SK-N-MC (cell line): ENCODE results near the gene GNGT1.
"Not testable (repeated sequence)": the region's sequence is repeated elsewhere in the genome, so short reads cannot be mapped to it uniquely, and the experiment has no call there.

Source experiments
- DNase-seq: peaks from one replicate; pipeline ENCODE4 v3.0.0-alpha.2; 2011; ENCODE audit warnings: low read depth, low spot score
- H3K27ac ChIP-seq: fragments of 200-600 bp; sonication (generic); 2 replicates; pipeline ENCODE4 v1.5.1; 2016; ENCODE audit warnings: mixed run types
- H3K36me3 ChIP-seq: fragments of 200-600 bp; sonication (generic); 2 replicates; pipeline ENCODE4 v1.6.1; 2017; ENCODE audit warnings: antibody characterized with exemption, low read length, mixed read lengths; ENCODE audit not compliant: insufficient read depth
- H3K4me3 ChIP-seq: fragments of 200-600 bp; sonication (generic); 2 replicates; pipeline ENCODE4 v1.5.1; 2016
- H3K9ac ChIP-seq: fragments of 200-600 bp; sonication (generic); 2 replicates; pipeline ENCODE4 v1.8.0; 2017; ENCODE audit warnings: mixed run types, mixed read lengths; ENCODE audit not compliant: insufficient read length
- H3K9me3 ChIP-seq: fragments of 200-600 bp; sonication (generic); 2 replicates; pipeline ENCODE4 v1.6.1; 2017; ENCODE audit warnings: low read depth, mild to moderate bottlenecking, antibody characterized with exemption, low read length, moderate library complexity, mixed read lengths
- EZH2 ChIP-seq: fragments of 200-600 bp; sonication (generic); IDR thresholded peaks from one replicate; pipeline ENCODE4 v1.6.1; 2017; ENCODE audit warnings: antibody characterized with exemption
- FOXP2 ChIP-seq: optimal IDR thresholded peaks from 2 replicates; pipeline ENCODE3; 2011; ENCODE audit warnings: mild to moderate bottlenecking, moderate library complexity; ENCODE audit not compliant: insufficient read depth; ENCODE audit errors: extremely low read length, control extremely low read depth
- POLR2AphosphoS5 ChIP-seq: IDR thresholded peaks from 2 replicates; pipeline ENCODE4 v1.6.1; 2012; ENCODE audit warnings: mild to moderate bottlenecking, low read depth, low read length, borderline replicate concordance

The GNGT1 gene

DNA sequence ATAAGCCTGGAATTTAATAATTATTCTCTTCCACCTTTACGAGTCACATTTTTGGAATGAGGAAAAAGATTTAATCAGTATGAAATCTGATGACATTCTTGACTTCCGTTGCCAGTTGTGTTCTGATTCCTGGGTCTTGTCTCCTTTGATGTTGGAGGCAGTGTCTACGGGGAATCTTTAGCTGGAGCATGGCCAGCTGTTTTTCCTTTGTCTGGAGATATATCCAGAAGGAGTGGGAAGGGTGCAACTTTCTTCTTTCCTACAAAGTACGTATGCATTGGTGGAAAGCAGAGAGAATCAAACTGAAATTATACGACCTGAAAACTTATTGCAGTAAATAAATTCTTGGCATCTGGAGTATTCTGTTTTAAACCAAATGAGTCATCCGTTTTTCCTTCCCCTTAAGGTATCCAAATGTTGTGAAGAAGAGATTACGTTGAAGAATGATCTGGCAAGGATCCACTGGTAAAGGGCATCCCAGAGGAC is 8.3 kb downstream of the GNGT1 start:
- TF ChIP-seq POLR2AphosphoS5 (no peak), FOXP2 (no peak), EZH2 (no peak)
- peak overlapping the region; percentile 70 for H3K4me3 ChIP-seq
- no peak for DNase-seq
- peak overlapping the region; percentile 82 for H3K27ac ChIP-seq
- H3K36me3 ChIP-seq: no peaks in the 10 kb centered on the region
- peak overlapping the region; percentile 42 for H3K9ac ChIP-seq
- no peaks in the 10 kb centered on the region for H3K9me3 ChIP-seq

DNA sequence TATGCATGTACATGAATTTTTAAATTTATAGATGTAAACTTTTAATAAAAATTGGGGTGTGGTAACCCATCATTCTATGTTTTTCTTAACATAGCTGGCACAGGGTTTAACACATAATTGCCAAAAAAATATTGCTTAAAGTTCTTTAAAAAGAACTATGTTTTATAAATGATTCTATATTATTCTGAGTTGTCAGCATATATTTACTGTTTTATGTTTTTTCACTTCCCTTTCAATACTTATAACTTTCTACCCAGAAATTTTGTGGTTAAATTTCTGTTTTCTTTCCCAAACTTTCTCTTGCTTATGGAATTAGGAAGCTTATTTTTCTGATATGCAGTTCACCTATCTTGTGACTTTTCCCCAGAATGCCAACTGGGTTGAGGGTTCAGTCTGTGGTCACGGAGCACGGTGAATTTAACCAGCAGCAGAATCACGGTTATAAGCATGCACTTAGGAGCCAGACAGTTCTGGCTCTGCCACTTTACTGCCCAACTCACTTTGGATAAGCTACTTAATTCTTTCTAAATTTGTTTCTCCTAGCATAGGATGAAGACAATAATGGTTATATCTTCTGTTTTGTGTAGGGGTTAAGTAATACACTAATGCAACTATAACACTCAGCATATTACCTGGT is 9.0 kb downstream of the GNGT1 start:
- not testable (repeated sequence) for H3K36me3 ChIP-seq, DNase-seq, H3K9ac ChIP-seq, H3K9me3 ChIP-seq
- Histone ChIP-seq H3K4me3 (peak overlapping the region; percentile 70), H3K27ac (peak overlapping the region; percentile 82)

DNA sequence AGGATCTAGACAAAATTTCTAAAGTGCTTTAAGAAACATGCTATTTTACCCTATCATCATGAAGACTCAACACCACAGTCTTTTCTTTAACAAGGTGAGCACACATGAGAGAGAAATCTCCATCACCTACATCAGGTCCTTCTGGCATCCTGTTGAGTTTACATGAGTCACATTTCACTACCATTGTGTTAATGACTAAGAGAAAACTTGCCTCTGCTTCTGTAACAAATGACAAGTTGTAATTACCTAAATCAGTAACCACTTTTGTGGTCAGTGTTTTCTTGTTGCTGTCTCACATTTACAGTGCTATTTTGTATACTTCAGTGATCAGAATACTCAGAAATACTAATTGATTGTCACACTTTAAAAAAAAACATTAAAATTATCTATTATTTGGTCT is 9.5 kb downstream of the GNGT1 start:
- H3K9me3 ChIP-seq, H3K9ac ChIP-seq, H3K36me3 ChIP-seq, H3K27ac ChIP-seq, DNase-seq, H3K4me3 ChIP-seq: not testable (repeated sequence)

DNA sequence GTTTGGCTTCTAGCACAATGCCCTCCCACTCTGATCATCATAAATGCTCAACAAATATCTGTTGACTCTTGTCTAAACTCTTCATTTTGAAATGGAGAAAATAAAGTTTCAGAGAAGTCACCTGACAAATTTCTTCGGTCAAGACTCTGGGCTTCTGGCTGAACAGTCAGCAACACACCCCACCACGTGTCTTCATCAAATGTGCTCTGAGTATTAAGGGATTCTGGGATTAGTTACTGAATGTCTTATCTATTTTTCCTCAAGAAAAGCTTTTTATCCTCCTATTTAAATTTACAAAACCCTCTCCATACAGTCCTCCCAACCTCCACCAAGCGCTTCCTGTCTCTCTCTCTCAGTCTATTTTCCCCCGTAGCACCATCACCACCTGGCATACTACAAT is 9.9 kb downstream of the GNGT1 start:
- not testable (repeated sequence) for H3K9ac ChIP-seq, H3K36me3 ChIP-seq, H3K9me3 ChIP-seq, H3K27ac ChIP-seq, DNase-seq, H3K4me3 ChIP-seq

DNA sequence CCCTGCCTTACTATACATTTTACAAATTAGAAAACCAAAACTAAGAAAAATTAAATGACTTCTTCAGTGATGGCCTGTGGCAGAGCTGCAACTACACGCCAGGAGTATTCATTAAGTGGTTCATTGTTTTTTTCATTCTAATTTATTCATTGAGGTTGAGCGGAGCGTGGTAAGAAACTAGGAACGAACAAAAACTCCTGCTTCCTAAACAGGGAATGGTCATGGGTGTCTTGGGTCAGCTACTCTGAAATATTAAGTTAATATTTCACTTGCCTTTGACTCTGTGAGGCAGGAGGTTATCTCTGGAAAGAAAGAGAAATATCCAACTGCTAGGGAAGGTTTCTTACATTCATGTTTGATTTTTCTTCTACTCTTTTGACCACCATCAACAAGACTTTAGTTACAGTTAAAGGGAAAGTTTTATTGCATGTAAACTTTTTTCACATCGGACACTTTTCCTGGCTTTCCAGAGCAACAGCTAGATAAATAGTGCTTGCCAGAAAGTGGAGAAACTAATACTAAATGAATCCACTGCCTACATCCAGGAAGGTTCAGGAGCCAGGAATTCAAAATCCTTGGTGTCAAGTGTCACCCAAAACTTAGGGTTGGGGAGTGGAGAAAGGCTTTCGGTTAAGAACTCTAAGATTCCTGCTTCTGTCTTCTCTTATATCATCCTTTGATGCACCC is 14.3 kb downstream of the GNGT1 start:
- TF ChIP-seq POLR2AphosphoS5 (no peak), FOXP2 (no peak), EZH2 (no peak)
- no peaks in the 10 kb centered on the region; the same call in 1 of the 2 replicates for H3K36me3 ChIP-seq
- peak overlapping the region; percentile 86 for H3K9ac ChIP-seq

DNA sequence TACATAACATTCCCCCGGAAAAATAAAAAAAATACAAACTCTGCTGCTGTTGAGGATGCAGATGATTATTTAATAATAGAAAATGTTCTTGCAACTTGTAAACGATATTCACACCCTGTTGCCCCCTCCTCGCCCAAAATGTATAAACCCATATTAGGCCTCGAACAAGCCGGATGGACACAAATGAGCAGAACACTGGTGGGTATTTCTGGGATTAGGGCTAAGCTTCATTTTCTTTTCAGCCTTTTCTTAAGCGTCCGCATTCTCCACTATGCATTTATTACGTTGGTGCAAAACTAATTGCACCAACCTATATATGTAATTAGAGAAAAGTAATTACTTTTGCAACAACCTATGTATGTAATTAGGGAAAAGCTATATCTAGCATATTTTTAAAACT is 14.8 kb downstream of the GNGT1 start:
- TF ChIP-seq POLR2AphosphoS5 (no peak), FOXP2 (no peak), EZH2 (no peak)
- H3K9ac ChIP-seq: peak overlapping the region; percentile 86
- H3K36me3 ChIP-seq: peaks cover 2% of the 10 kb centered on the region; the same call in 1 of the 2 replicates
- peak overlapping the region; percentile 80 for H3K4me3 ChIP-seq
- H3K9me3 ChIP-seq: no peaks in the 10 kb centered on the region
- H3K27ac ChIP-seq: peak overlapping the region; percentile 87
- no peak for DNase-seq

More for the DNA sequence above, 14.3 kb downstream of the GNGT1 start:
- H3K9me3 ChIP-seq: no peaks in the 10 kb centered on the region
- peak overlapping the region; percentile 87 for H3K27ac ChIP-seq
- no peak for DNase-seq
- H3K4me3 ChIP-seq: peak overlapping the region; percentile 80

DNA sequence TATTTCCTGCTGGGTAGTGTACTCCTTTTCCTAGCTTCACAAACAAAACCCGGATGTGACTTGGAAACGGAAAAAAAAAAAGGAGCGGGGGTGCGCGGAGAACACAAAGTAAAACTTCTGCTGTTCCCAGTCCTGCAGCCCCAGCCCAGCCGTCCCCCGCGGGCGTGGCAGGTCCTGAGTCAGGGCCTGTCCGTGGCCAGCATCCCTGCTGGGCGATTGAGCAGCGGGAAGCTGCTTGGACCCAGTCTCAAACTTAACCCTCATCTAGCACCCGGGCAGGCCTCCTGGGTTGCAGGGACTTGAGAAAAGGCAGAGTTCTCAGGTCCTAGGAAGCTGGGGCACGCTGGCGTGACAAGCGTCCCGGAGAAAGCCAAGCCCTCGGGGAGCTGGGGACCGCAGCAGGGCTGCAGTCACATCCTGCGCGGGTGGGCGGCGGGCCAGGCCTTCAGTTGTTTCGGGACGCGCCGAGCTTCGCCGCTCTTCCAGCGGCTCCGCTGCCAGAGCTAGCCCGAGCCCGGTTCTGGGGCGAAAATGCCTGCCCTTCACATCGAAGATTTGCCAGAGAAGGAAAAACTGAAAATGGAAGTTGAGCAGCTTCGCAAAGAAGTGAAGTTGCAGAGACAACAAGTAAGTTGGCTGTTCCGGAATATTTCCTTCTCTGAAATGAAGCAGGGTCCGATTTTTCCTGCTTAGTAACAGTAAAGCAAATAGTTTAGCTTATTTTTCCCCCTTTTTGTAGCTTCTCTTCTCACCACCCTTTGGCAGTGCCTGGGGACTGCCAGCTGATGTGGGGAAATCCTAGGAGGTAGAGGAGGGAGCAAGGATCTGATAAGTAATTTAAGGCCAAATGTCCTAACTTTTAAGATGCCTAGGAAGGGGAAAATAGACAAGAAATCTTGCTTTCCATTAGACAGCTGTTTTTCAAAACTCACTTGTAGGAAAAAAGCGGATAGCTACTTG is 15.5 kb downstream of the GNGT1 start, which contains the start of gene GNG11:
GNG11 (plus strand) TSS at position 129 of the 960 bp plus-strand sequence; CDS start at position 532, 403 bp downstream.
- TF ChIP-seq FOXP2: no peak
- no peak for TF ChIP-seq EZH2
- peak; percentile 59; the same call in 1 of the 2 replicates for TF ChIP-seq POLR2AphosphoS5
- H3K4me3 ChIP-seq: peak within 1 kb of the TSS; percentile 80
- peak within 1 kb of the TSS; percentile 86 for H3K9ac ChIP-seq
- DNase-seq: no peak
- no peaks in the 10 kb centered on the region for H3K9me3 ChIP-seq
- peaks cover 7% of the 10 kb centered on the region; the same call in 1 of the 2 replicates for H3K36me3 ChIP-seq
- H3K27ac ChIP-seq: peak within 1 kb of the TSS; percentile 87

DNA sequence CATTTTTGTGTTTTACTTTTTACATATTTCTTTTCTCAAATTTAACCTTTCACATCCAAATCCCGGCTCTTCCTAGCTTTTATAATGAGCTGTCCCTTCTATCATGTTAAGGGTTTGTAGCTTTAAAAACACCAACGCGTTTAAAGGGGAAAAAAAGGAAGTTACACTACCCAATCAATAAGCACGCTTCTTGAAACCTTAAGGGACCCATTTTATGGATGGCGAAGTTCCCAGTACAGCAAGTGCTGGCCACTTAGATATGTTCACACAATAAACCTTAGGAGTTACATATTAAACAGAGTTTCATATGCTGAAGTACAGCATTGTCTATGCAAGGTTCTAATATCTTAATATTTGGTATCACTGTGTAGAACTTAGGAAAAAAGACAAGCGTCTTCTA is 16.9 kb downstream of the GNGT1 start:
- Histone ChIP-seq H3K36me3 (peaks cover 7% of the 10 kb centered on the region; the same call in 1 of the 2 replicates), H3K4me3 (peak overlapping the region; percentile 80), H3K9ac (peak overlapping the region; percentile 86), H3K9me3 (no peaks in the 10 kb centered on the region), H3K27ac (0 out of 2 replicates have a peak overlapping the region, but pooled peaks have one; percentile 23)
- DNase-seq: no peak
- no peak for TF ChIP-seq FOXP2
